Caki2 (cell line): ENCODE measurements around the gene IGSF21. TPM values are rescaled to one million over a fixed set of nuclear protein-coding genes. Genes with fewer than 3 reads are reported as not detected.
A peak's percentile ranks its signal among the peaks of the same experiment; 100 is the strongest.

ENCODE experiments used
- DNase-seq: peaks from one replicate; pipeline ENCODE4 v3.0.0-alpha.2; 2015; ENCODE audit warnings: low read depth
- in situ Hi-C: cut with HindIII; loops from 2 replicates; pipeline ENCODE4 v1.10.0; 2016; ENCODE audit warnings: low sequenced_read_pairs, low pct_unique_long_range_greater_than_20kb, mixed read lengths
- total RNA-seq: library from RNA; depleted of rRNA; stranded (reverse); fragments of >200 nt; shearing (Covaris generic); gene quantifications from 2 replicates; pipeline ENCODE4 v1.2.3, GENCODE V29; 2014; ENCODE audit warnings: low replicate concordance

The IGSF21 gene
- total RNA-seq, 1 experiment from 2014 or later: not detected

- in situ Hi-C loops: no loop called here
- DNase-seq: no peak
These were observed 185.7 kb downstream of the IGSF21 start for GRCh38 chr1:18293291-18293690.

GRCh38 chr1:18294437-18295176, 187.0 kb downstream of the IGSF21 start:
- in situ Hi-C loops: no loop called here
- DNase-seq: no peak

GRCh38 chr1:18297896-18298648, 190.5 kb downstream of the IGSF21 start:
- no peak for DNase-seq
- in situ Hi-C loops: no loop called here

DNA sequence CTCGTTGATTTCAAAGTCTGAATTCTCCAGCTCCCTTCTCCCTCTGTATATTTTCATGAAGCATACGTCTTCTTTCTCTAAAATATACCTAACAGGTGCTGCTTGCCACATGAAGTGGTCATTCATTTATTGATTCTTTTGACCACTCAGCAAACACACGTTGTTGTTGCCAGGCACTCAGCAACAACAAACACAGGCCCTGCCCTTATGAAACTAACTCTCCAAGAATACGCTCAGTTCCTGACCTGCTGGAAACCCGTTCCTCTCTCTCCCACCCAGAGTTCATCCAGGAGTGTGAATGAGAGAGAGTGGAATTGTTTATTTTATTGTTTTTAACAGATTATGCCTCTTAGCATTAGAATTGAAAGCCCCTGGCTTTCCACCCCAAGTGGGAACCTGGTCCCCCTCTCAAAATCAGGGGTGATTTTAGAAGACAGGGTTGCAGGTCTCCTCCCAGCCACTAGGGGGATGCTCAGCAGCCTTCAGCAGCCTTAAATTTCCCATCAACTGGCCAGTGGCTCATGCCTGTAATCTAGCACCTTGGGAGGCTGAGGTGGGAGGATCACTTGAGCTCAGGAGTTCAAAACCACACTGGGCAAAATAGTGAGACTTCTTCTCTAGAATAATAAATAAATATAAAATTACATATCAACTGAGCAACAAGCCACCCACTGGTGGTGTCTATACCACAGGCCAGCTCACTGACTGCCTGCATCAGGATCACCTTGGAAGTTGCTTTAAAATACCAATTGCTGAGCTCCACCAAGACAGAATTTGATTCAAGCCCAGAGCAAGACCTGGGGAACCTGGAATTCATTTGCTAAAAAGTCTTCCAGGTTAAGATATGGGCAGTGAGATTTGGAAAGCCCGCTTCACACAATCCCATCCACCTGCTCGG, 192.1 kb downstream of the IGSF21 start:
- in situ Hi-C loops: no loop called here
- peak; percentile 12 for DNase-seq

GRCh38 chr1:18300376-18300775, 192.8 kb downstream of the IGSF21 start:
- in situ Hi-C loops: no loop called here
- no peak for DNase-seq

- no peak for DNase-seq
- in situ Hi-C loops: no loop called here
These were observed 195.3 kb downstream of the IGSF21 start for GRCh38 chr1:18302788-18303413.

DNA sequence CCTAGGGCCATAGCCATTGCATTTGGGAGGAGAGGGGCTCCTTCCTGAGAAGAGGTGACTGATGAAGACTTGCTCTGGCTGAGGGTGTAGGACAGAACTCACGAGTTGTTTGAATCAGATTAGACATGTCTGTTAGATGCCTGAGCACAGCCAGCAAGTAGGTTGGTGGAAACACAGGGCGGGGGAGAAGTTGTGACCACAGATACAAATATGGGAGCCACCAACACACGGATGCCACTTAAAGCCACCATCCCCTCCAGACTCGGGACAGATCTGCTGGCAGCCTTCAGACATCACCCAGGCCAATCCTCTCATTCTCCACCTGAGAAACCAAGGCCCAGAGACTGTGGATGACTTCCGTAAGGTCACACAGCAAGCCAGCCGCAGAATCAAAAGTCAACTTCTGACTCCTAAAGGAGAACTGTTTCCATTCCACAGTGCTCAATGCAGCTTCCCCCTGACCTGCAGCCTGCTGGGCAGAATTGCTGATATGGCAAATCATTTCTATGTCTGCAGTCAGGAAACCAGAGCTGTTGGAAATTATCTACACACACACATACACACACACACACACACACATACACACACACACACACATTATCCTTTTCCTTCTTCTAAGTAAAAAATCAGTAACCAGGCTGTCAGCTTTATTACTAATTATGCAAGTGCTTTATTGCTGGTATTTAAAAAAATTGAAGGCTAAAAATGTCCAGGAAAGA, 196.7 kb downstream of the IGSF21 start:
- DNase-seq: no peak
- in situ Hi-C loops: no loop called here

- DNase-seq: no peak
- in situ Hi-C loops: no loop called here
These were observed 197.7 kb downstream of the IGSF21 start for GRCh38 chr1:18305182-18305795.

- no peak for DNase-seq
- in situ Hi-C loops: no loop called here
These were observed 199.8 kb downstream of the IGSF21 start for GRCh38 chr1:18307329-18307898.

DNA sequence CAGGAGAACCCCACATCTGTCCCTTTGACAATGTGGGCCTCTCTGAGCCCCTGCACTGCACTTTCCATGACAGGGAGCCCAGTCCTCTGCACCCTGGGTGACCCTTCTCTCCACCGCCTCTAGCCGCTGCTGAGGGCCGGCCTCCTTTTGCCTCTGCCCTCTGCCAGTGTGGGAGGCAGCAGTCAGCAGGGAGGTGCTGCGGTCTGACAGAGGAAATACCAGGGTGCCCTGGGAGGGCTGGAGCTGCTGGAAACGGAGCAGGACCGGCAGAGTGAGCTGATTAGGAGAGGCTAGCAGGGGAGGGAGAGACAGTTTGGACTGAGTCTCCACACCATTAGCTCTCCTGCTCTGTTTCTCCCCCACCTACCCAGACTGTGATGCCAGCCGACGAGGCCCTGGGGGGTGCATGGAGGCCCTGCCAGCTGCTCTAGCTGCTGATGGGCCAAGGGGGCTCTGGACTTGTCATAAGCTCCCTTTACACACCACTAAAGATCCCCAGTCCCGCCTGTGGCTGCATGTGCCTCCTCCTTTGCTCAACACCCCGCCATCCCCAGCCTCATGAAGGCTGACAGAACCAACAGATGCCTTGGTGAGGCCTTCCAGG, 202.1 kb downstream of the IGSF21 start:
- in situ Hi-C loops: no loop called here
- DNase-seq: no peak

- in situ Hi-C loops: no loop called here
- no peak for DNase-seq
These were observed 205.4 kb downstream of the IGSF21 start for GRCh38 chr1:18312961-18313360.

- in situ Hi-C loops: no loop called here
- no peak for DNase-seq
These were observed 205.9 kb downstream of the IGSF21 start for GRCh38 chr1:18313523-18313922.

GRCh38 chr1:18314399-18314798, 206.8 kb downstream of the IGSF21 start:
- no peak for DNase-seq
- in situ Hi-C loops: no loop called here

DNA sequence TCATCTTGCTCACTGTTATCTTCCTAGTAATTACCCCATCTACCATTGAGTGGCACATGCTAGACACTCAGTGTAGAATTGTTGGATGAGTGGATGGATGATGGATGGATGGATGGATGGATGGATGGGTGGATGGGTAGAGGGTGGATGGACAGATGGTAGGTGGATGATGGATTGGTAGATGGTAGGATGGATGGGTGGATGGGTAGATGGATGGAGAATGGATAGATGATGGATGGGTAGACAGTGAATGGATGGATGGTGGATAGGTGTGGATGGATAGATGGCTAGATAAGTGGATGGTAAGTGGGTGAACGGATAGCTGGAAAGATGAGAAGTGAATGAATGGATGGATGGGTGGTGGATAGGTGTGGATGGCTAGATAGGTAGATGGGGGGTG, 207.9 kb downstream of the IGSF21 start:
- no peak for DNase-seq
- in situ Hi-C loops: no loop called here

DNA sequence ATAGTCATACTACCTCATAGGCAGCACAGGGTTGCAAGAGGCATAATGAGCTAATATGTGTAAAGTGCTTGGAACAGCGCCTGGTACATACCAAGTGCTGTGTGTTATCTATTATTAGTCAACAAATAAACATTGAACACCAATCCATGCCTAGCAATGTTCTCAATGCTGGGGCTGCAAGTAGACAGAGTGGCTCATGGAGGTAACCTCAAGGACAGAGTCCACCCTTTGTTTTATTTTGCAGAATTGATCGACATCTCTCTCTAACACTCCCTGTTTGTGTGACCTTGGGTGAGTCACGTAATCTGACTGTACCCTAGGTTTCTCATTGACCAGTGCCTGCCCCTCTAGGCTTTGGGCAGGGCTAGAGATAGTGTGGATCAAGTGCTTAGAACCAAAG, 209.2 kb downstream of the IGSF21 start:
- DNase-seq: no peak
- in situ Hi-C loops: no loop called here

DNA sequence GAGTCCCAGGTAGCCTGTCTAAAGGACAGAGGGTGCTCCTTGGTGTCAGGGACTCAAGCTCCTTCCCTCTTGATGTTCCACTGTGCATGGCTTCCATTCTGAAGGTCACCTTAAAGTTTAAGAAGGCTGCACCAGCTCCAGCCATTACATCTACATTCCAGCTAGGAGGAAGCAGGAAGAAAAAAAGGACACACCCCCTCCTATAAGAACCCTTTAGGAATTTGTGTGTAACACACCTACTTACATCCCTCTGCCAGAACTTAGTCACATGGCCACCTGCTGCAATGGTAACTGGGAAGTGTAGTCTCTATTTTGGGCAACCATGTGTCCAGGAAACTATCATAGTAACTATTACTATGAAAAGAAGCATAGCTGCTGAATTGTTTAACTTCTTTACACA, 211.5 kb downstream of the IGSF21 start:
- in situ Hi-C loops: no loop called here
- DNase-seq: no peak

GRCh38 chr1:18320051-18320450, 212.5 kb downstream of the IGSF21 start:
- in situ Hi-C loops: no loop called here

More at GRCh38 chr1:18320051-18320450, 212.5 kb downstream of the IGSF21 start:
- DNase-seq: no peak
